Measurements from ENCODE around the gene KRT26.

Gene KRT26

GRCh38 chr17:40734018-40734417, 38.0 kb downstream of the KRT26 start:
- DNase-seq = no peak
- no peak for TF ChIP-seq GATA1 (IDR thresholded peaks at IDR 0.05; ENCODE audit: low read depth, low read length)
- TF ChIP-seq POLR2A (IDR thresholded peaks at IDR 0.05; ENCODE audit: low read length) = no peak

- DNase-seq = no peak
- TF ChIP-seq POLR2A (IDR thresholded peaks at IDR 0.05; ENCODE audit: low read length) = no peak
- TF ChIP-seq GATA1 (IDR thresholded peaks at IDR 0.05; ENCODE audit: low read depth, low read length) = no peak
These were observed 41.0 kb downstream of the KRT26 start for GRCh38 chr17:40730970-40731369.

GRCh38 chr17:40727447-40728231, 44.4 kb downstream of the KRT26 start:
- DNase-seq = no peak
- TF ChIP-seq GATA1 (IDR thresholded peaks at IDR 0.05; ENCODE audit: low read depth, low read length) (no peak), POLR2A (IDR thresholded peaks at IDR 0.05; ENCODE audit: low read length) (no peak)

- no peak for DNase-seq
- TF ChIP-seq POLR2A (IDR thresholded peaks at IDR 0.05; ENCODE audit: low read length) (no peak), GATA1 (IDR thresholded peaks at IDR 0.05; ENCODE audit: low read depth, low read length) (no peak)
These were observed 45.1 kb downstream of the KRT26 start for GRCh38 chr17:40726919-40727318.

GRCh38 chr17:40724656-40725055, 47.3 kb downstream of the KRT26 start:
- no peak for DNase-seq
- TF ChIP-seq POLR2A (IDR thresholded peaks at IDR 0.05; ENCODE audit: low read length) = no peak
- no peak for TF ChIP-seq GATA1 (IDR thresholded peaks at IDR 0.05; ENCODE audit: low read depth, low read length)

GRCh38 chr17:40722241-40722640, 49.8 kb downstream of the KRT26 start:
- no peak for DNase-seq

GRCh38 chr17:40720899-40721298, 51.1 kb downstream of the KRT26 start:
- no peak for TF ChIP-seq POLR2A (IDR thresholded peaks at IDR 0.05; ENCODE audit: low read length)
- TF ChIP-seq GATA1 (IDR thresholded peaks at IDR 0.05; ENCODE audit: low read depth, low read length) = no peak
- DNase-seq = no peak

More at GRCh38 chr17:40722241-40722640, 49.8 kb downstream of the KRT26 start:
- TF ChIP-seq GATA1 (IDR thresholded peaks at IDR 0.05; ENCODE audit: low read depth, low read length) = no peak
- no peak for TF ChIP-seq POLR2A (IDR thresholded peaks at IDR 0.05; ENCODE audit: low read length)

GRCh38 chr17:40718930-40719329, 53.1 kb downstream of the KRT26 start:
- TF ChIP-seq POLR2A (IDR thresholded peaks at IDR 0.05; ENCODE audit: low read length) (no peak), GATA1 (IDR thresholded peaks at IDR 0.05; ENCODE audit: low read depth, low read length) (no peak)
- no peak for DNase-seq

- no peak for DNase-seq
- no peak for TF ChIP-seq GATA1 (IDR thresholded peaks at IDR 0.05; ENCODE audit: low read depth, low read length)
- no peak for TF ChIP-seq POLR2A (IDR thresholded peaks at IDR 0.05; ENCODE audit: low read length)
These were observed 54.2 kb downstream of the KRT26 start for GRCh38 chr17:40717776-40718175.
